ENCODE results near the gene TFB1M.

DNA sequence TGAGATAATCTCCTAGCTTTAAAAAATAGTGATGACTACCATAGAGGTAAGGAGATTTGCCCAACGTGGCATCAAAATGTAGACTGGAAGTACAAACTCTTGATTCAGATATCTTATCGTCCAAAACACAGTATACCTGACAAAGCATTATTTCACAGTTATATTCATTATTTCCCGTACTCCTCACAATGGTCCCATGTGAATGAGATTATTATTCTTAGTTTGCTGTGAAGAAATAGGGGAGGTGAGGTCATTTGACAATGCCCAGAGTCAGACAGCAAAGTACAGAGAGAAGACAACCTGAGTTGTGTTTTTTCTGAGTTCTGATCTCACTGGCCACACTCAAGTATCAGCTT, 1.2 kb upstream of the TFB1M start:
- TF ChIP-seq, protein P1, sequence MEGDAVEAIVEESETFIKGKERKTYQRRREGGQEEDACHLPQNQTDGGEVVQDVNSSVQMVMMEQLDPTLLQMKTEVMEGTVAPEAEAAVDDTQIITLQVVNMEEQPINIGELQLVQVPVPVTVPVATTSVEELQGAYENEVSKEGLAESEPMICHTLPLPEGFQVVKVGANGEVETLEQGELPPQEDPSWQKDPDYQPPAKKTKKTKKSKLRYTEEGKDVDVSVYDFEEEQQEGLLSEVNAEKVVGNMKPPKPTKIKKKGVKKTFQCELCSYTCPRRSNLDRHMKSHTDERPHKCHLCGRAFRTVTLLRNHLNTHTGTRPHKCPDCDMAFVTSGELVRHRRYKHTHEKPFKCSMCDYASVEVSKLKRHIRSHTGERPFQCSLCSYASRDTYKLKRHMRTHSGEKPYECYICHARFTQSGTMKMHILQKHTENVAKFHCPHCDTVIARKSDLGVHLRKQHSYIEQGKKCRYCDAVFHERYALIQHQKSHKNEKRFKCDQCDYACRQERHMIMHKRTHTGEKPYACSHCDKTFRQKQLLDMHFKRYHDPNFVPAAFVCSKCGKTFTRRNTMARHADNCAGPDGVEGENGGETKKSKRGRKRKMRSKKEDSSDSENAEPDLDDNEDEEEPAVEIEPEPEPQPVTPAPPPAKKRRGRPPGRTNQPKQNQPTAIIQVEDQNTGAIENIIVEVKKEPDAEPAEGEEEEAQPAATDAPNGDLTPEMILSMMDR (IDR thresholded peaks at IDR 0.05) = no peak
- TF ChIP-seq ZFX (IDR thresholded peaks at IDR 0.05; ENCODE audit: borderline replicate concordance) = no peak

Measured in 22Rv1 (cell line).